ENCODE results near the gene L3MBTL2. TPM values are rescaled to one million over a fixed set of nuclear protein-coding genes. Genes with fewer than 3 reads are reported as not detected.

L3MBTL2 gene
- total RNA-seq, 1 experiment from 2014 or later: 31.9 TPM

GRCh38 chr22:41191467-41191866 lies 13.6 kb upstream of the L3MBTL2 start:
- CTCF ChIA-PET: no interaction called here
- Histone ChIP-seq H3K9me3 (ENCODE audit: low read depth, low read length, poor library complexity, severe bottlenecking) (no peaks in the 10 kb centered on the region), H3K27me3 (replicated peaks; ENCODE audit: insufficient read depth, low read depth, low read length, poor library complexity) (no peaks in the 10 kb centered on the region), H3K4me1 (ENCODE audit: insufficient read depth, low read length, poor library complexity, severe bottlenecking) (no peaks in the 10 kb centered on the region), H3K36me3 (ENCODE audit: insufficient read depth, low read length, poor library complexity, severe bottlenecking) (no peaks in the 10 kb centered on the region), H3K27ac (ENCODE audit: low read depth, low read length, poor library complexity, severe bottlenecking) (no peak overlapping the region), H3K4me3 (ENCODE audit: low read depth, low read length, poor library complexity, severe bottlenecking) (no peak overlapping the region)
- TF ChIP-seq, protein P1, sequence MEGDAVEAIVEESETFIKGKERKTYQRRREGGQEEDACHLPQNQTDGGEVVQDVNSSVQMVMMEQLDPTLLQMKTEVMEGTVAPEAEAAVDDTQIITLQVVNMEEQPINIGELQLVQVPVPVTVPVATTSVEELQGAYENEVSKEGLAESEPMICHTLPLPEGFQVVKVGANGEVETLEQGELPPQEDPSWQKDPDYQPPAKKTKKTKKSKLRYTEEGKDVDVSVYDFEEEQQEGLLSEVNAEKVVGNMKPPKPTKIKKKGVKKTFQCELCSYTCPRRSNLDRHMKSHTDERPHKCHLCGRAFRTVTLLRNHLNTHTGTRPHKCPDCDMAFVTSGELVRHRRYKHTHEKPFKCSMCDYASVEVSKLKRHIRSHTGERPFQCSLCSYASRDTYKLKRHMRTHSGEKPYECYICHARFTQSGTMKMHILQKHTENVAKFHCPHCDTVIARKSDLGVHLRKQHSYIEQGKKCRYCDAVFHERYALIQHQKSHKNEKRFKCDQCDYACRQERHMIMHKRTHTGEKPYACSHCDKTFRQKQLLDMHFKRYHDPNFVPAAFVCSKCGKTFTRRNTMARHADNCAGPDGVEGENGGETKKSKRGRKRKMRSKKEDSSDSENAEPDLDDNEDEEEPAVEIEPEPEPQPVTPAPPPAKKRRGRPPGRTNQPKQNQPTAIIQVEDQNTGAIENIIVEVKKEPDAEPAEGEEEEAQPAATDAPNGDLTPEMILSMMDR (conservative IDR thresholded peaks at IDR 0.05; ENCODE audit: low read depth, low read length): no peak
- TF ChIP-seq EZH2 (IDR thresholded peaks at IDR 0.05; ENCODE audit: borderline replicate concordance, low read depth, low read length, poor library complexity, severe bottlenecking): no peak
- BruUV-seq (replicated peaks): no TSS peak
- POLR2A ChIA-PET (ENCODE audit: low non-redundant PET): no interaction called here
- DNase-seq (ENCODE audit: low spot score): no peak
- intact Hi-C loops (cut with micrococcal nuclease; ENCODE audit: unreplicated experiment): no loop called here

- Histone ChIP-seq H3K4me1 (ENCODE audit: insufficient read depth, low read length, poor library complexity, severe bottlenecking) (peaks cover 15% of the 10 kb centered on the region), H3K27me3 (replicated peaks; ENCODE audit: insufficient read depth, low read depth, low read length, poor library complexity) (no peaks in the 10 kb centered on the region), H3K4me3 (ENCODE audit: low read depth, low read length, poor library complexity, severe bottlenecking) (no peak overlapping the region), H3K36me3 (ENCODE audit: insufficient read depth, low read length, poor library complexity, severe bottlenecking) (no peaks in the 10 kb centered on the region), H3K27ac (ENCODE audit: low read depth, low read length, poor library complexity, severe bottlenecking) (no peak overlapping the region), H3K9me3 (ENCODE audit: low read depth, low read length, poor library complexity, severe bottlenecking) (no peaks in the 10 kb centered on the region)
- BruUV-seq (replicated peaks): no TSS peak
- intact Hi-C loops (cut with micrococcal nuclease; ENCODE audit: unreplicated experiment): no loop called here
- ChIA-PET POLR2A (ENCODE audit: low non-redundant PET) (no interaction called here), CTCF (no interaction called here)
- no peak for DNase-seq (ENCODE audit: low spot score)
- TF ChIP-seq, protein P1 (conservative IDR thresholded peaks at IDR 0.05; ENCODE audit: low read depth, low read length): no peak
- TF ChIP-seq EZH2 (IDR thresholded peaks at IDR 0.05; ENCODE audit: borderline replicate concordance, low read depth, low read length, poor library complexity, severe bottlenecking): no peak
These were observed 11.3 kb upstream of the L3MBTL2 start for GRCh38 chr22:41193829-41194228.

DNA sequence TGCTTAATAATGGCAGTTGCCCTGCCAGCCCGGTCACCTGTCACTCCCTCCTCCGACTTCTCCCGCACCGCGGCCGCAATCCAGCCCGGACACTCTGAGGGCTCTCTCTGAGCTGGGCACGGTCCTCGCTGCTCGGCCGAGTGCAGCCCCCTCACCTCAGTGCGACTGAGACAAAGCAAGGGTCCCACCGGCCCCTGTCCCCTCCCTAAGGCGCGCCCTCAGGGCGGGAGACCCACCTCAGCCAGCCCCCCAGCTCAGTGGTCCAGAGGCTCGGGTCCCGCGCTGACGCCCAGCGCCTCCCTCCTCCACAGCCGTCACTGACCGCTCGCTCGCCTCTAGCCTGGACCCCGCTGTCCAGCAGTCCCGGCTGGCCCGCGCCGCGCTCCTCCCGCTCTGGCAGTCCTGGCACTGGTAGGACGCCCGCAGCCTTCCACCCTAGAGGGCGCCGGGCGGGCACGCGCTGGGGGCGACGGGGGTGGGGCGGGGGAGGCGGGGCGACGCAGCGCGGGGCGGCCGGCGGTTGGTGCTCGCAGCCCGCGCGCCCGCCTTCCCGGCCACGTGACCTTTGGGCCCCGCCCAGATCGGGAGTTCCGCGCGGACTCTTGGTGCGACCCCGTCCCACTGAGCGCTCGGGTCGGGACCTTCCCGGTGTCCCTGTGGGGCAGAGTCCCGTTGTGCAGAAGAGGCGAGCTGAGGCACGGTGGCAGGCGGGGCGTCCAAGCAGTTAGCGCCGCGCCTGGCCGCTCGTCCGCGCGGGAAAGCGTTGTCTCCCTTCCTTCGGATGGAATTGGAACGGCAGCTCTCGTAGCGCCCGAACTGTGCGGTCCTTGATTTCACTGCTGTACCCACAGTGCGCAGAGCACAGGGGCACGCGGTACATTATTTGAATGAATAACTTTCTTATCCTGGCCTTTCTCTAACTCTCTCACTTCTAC lies 7.8 kb upstream of the L3MBTL2 start:
- Histone ChIP-seq H3K27ac (ENCODE audit: low read depth, low read length, poor library complexity, severe bottlenecking) (peak overlapping the region; percentile 8), H3K4me3 (ENCODE audit: low read depth, low read length, poor library complexity, severe bottlenecking) (peak overlapping the region; percentile 61), H3K9me3 (ENCODE audit: low read depth, low read length, poor library complexity, severe bottlenecking) (no peaks in the 10 kb centered on the region), H3K4me1 (ENCODE audit: insufficient read depth, low read length, poor library complexity, severe bottlenecking) (peaks cover 16% of the 10 kb centered on the region), H3K27me3 (replicated peaks; ENCODE audit: insufficient read depth, low read depth, low read length, poor library complexity) (no peaks in the 10 kb centered on the region), H3K36me3 (ENCODE audit: insufficient read depth, low read length, poor library complexity, severe bottlenecking) (no peaks in the 10 kb centered on the region)
- ChIA-PET CTCF (interaction anchor here (1.7 kb wide), 1 partner anchor 275 kb away, joined by 6 read pairs; no protein-coding TSS in a partner anchor), POLR2A (ENCODE audit: low non-redundant PET) (no interaction called here)
- intact Hi-C loops (cut with micrococcal nuclease; ENCODE audit: unreplicated experiment): no loop called here
- BruUV-seq (replicated peaks): no TSS peak
- TF ChIP-seq EZH2 (IDR thresholded peaks at IDR 0.05; ENCODE audit: borderline replicate concordance, low read depth, low read length, poor library complexity, severe bottlenecking): no peak
- TF ChIP-seq, protein P1 (conservative IDR thresholded peaks at IDR 0.05; ENCODE audit: low read depth, low read length): 0 out of 2 replicates have a peak, but pooled peaks have one; percentile 22
- peak; percentile 88 for DNase-seq (ENCODE audit: low spot score)

Data from A673 (cell line).